ENCODE measurements around the gene OR6C70. TPM values are rescaled to one million over a fixed set of nuclear protein-coding genes. Genes with fewer than 3 reads are reported as not detected.
"Not testable (repeated sequence)": the region's sequence is repeated elsewhere in the genome, so short reads cannot be mapped to it uniquely, and the experiment has no call there.

The OR6C70 gene
- polyA plus RNA-seq, 6 donors from 2014 or later: not detected

DNA sequence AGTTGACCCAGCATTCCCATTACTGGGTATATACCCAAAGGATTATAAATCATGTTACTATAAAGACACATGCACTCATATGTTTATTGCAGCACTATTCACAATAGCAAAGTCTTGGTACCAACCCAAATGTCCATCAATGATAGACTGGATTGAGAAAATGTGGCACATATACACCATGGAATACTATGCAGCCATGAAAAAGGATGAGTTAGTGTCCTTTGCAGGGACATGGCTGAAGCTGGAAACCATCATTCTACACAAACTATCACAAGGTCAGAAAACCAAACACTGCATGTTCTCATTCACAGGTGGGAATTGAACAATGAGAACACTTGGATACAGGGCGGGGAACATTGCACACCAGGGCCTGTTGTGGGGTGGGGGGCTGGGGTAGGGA is 5.0 kb downstream of the OR6C70 start:
- not testable (repeated sequence) for H3K27me3 Mint-ChIP-seq; H3K36me3 Mint-ChIP-seq; H3K27ac Mint-ChIP-seq; DNase-seq; ATAC-seq (ENCODE audit: low read depth in 2 of 2); H3K4me3 Mint-ChIP-seq
- peaks cover 23 to 33% (median 28%) of the 10 kb centered on the region in 3 donors for H3K4me1 Mint-ChIP-seq
- peaks cover 0 to 18% (median 6%) of the 10 kb centered on the region in 7 donors for H3K9me3 Mint-ChIP-seq

DNA sequence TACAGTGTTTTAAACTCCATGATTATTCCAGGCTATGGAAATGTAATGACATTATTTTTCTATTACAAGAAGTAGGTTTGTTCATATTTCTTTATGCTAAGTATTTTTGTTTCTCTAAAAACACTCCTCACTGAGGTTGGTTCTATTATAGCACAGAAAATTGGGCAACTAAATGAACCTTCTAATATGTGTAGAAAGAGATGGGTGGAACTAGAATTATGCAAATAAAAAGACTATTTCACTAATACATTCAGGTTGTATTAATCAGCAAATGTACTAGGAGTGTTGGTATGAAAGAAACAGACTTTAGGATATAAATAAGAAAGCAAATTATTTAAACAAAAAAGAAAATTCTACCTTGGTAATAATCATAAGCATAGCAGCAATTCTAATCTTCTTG is 21.1 kb downstream of the OR6C70 start:
- ATAC-seq (ENCODE audit: low read depth in 2 of 2): no peak
- peaks cover 0 to 20% (median 0%) of the 10 kb centered on the region in 3 donors for H3K27me3 Mint-ChIP-seq
- H3K4me1 Mint-ChIP-seq: peaks cover 5 to 9% (median 5%) of the 10 kb centered on the region in 3 donors
- no peak overlapping the region for H3K4me3 Mint-ChIP-seq
- H3K27ac Mint-ChIP-seq: peak overlapping the region in 1 of 6 donors; percentile 1
- no peaks in the 10 kb centered on the region for H3K9me3 Mint-ChIP-seq
- DNase-seq: no peak
- no peaks in the 10 kb centered on the region for H3K36me3 Mint-ChIP-seq

DNA sequence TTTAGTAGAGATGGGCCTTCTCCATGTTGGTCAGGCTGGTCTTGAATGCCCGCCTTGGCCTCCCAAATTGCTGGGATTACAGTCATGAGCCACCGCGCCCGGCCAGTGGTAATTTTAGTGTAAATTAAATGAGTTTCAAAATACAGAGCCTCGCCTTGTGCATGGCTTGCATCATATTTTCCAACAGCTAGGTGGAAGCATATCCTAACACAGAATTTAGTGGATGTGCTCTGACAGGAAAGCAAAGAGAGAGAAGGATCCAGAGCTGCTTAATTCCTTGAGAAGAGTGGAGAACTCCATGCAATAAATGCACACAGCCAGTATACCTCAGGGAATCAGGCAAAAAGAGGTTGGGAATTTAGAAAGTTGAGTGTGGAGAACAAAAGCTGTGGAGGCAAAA is 23.6 kb downstream of the OR6C70 start:
- Mint-ChIP-seq H3K4me1 (peaks cover 5 to 13% (median 8%) of the 10 kb centered on the region in 3 donors), H3K9me3 (peaks cover 0 to 14% (median 9%) of the 10 kb centered on the region in 7 donors), H3K36me3 (no peaks in the 10 kb centered on the region), H3K27ac (no peak overlapping the region), H3K27me3 (peaks cover 0 to 11% (median 0%) of the 10 kb centered on the region in 3 donors), H3K4me3 (peak overlapping the region in 1 of 8 donors; percentile 5)
- no peak for DNase-seq
- no peak for ATAC-seq (ENCODE audit: low read depth in 2 of 2)

DNA sequence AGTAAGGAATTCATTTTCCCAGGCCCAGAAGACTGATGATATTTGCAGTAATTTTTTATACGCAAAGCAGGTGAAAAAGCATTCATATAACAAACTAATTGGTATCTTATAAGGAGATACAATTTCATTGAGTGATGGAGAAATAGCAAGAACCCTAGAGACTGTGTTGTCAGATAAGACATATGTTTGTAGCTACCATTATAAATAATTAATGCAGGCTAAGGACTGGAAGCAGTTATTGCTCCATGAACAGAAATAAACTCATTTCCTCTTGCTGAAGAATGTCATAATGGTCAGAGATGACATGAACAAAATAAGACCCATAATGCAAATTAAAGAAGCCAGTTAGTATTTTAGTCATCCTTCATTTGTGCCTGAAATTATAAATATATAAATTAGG is 24.6 kb downstream of the OR6C70 start:
- Mint-ChIP-seq H3K27ac (no peak overlapping the region), H3K4me3 (no peak overlapping the region), H3K36me3 (peaks cover 0 to 6% of the 10 kb centered on the region in 2 donors), H3K9me3 (peaks cover 0 to 23% (median 18%) of the 10 kb centered on the region in 7 donors), H3K27me3 (peaks cover 0 to 14% (median 0%) of the 10 kb centered on the region in 3 donors), H3K4me1 (peaks cover 5 to 13% (median 8%) of the 10 kb centered on the region in 3 donors)
- no peak for DNase-seq
- ATAC-seq (ENCODE audit: low read depth in 2 of 2): no peak

DNA sequence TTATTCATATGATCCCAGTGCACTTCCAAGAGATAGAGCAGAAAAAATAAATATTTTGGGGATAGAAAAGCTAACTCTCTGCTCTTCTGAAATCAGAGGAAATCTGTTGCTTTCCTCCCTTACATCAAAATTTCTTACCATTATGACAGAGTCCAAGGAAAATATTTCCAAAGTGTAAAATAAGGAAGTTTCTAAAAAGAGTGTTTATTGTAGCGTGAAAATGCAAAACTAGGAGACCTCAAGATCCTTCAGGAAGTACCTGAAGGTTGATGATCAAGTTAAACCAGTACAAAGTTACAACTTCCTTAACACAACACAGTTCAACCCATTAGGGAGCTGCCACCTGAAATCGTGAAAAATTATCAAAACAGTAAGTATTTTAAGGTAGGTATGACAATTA is 26.2 kb downstream of the OR6C70 start, which contains the start of gene OR6C2:
Gene OR6C2 (plus strand): TSS at position 301 of the 400 bp plus-strand sequence. CDS start 8,138 bp downstream, outside the sequence.
- Mint-ChIP-seq H3K27ac (no peak within 1 kb of the TSS), H3K9me3 (peaks cover 0 to 39% (median 26%) of the 10 kb centered on the region in 7 donors), H3K4me1 (peaks cover 5 to 13% (median 8%) of the 10 kb centered on the region in 3 donors), H3K27me3 (peaks cover 0 to 27% (median 0%) of the 10 kb centered on the region in 3 donors), H3K36me3 (peaks cover 6 to 18% of the 10 kb centered on the region in 2 donors), H3K4me3 (no peak within 1 kb of the TSS)
- ATAC-seq (ENCODE audit: low read depth in 2 of 2) (no peak), DNase-seq (no peak)

DNA sequence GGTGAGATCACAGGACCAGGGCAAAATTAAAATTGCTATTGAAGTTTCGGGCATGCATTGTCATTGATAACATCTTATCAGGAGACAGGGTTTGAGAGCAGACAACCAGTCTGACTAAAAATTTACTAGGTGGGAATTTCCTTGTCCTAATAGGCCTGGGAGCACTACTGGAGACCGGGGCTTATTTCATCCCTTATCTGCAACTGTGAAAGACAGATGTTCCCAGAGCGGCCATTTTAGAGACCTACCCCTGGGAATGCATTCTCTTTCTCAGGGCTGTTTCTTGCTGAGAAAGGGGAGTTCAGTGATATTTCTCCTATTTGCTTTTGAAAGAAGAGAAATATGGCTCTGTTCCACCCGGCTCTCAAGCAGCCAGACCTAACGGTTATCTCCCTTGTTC is 28.7 kb downstream of the OR6C70 start:
- ATAC-seq (ENCODE audit: low read depth in 2 of 2); H3K4me1 Mint-ChIP-seq; H3K4me3 Mint-ChIP-seq; H3K27ac Mint-ChIP-seq; DNase-seq: not testable (repeated sequence)
- peaks cover 6 to 18% of the 10 kb centered on the region in 2 donors for H3K36me3 Mint-ChIP-seq
- H3K27me3 Mint-ChIP-seq: peaks cover 0 to 18% (median 0%) of the 10 kb centered on the region in 3 donors
- H3K9me3 Mint-ChIP-seq: peaks cover 4 to 44% (median 26%) of the 10 kb centered on the region in 7 donors

GRCh38 chr12:55428331-55429243 is 41.4 kb downstream of the OR6C70 start:
- DNase-seq: no peak
- H3K9me3 Mint-ChIP-seq: peaks cover 0 to 4% (median 0%) of the 10 kb centered on the region in 7 donors
- no peak for ATAC-seq (ENCODE audit: low read depth in 2 of 2)
- no peaks in the 10 kb centered on the region for H3K36me3 Mint-ChIP-seq
- H3K4me1 Mint-ChIP-seq: peaks cover 0 to 4% (median 0%) of the 10 kb centered on the region in 3 donors
- peak overlapping the region in 1 of 6 donors; percentile 36 for H3K27ac Mint-ChIP-seq
- no peak overlapping the region for H3K4me3 Mint-ChIP-seq
- peaks cover 21 to 36% (median 22%) of the 10 kb centered on the region in 3 donors for H3K27me3 Mint-ChIP-seq

- no peaks in the 10 kb centered on the region for H3K9me3 Mint-ChIP-seq
Measured at GRCh38 chr12:55425954-55426353, 44.0 kb downstream of the OR6C70 start, which contains the start of gene OR6C76. TSS of gene OR6C76 (plus strand) at chr12:55426254. CDS start at chr12:55426254, 0 bp downstream.

DNA sequence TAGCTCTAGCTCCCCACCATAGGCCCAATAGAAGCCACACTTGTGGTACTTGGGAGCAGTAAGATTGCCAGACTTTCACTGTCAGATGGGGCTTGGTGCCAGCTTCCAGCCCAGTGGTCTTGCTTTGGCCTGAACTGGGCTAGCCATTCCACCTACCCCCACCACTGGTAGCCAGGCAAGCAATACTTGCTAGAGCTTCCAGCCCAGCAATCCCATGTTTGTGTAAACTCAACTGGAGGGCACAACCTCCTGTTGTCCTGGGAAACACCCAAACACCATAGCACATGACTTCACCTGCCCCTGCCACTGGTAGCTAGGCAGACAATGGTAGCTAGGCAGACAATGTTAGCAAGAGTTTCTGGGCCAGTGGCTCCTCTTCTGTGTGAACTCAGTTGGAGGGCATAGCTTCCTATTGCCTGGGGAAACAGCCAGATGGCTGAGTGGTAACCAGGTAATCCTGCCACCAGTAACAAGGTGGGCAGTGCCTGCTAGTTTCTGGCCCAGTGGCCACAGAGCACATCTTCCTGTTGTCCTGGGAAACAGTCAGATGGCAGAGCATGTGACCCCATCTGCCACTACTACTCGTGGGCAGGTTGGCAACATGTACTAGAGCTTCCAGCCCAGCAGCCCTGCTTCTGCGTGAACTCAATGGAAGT is 49.5 kb downstream of the OR6C70 start:
- ATAC-seq (ENCODE audit: low read depth in 2 of 2): no peak
- DNase-seq: no peak
- Mint-ChIP-seq H3K9me3 (peaks cover 0 to 3% (median 0%) of the 10 kb centered on the region in 7 donors), H3K4me3 (no peak overlapping the region), H3K4me1 (peaks cover under 1 to 3% (median 2%) of the 10 kb centered on the region in 3 donors), H3K27me3 (peaks cover 46 to 58% (median 47%) of the 10 kb centered on the region in 3 donors), H3K27ac (no peak overlapping the region), H3K36me3 (no peaks in the 10 kb centered on the region)

More at GRCh38 chr12:55425954-55426353, 44.0 kb downstream of the OR6C70 start, which contains the start of gene OR6C76:
- DNase-seq: no peak
- H3K27ac Mint-ChIP-seq: no peak within 1 kb of the TSS
- no peak for ATAC-seq (ENCODE audit: low read depth in 2 of 2)
- H3K4me1 Mint-ChIP-seq: peaks cover 0 to 2% (median 0%) of the 10 kb centered on the region in 3 donors
- H3K4me3 Mint-ChIP-seq: no peak within 1 kb of the TSS
- H3K36me3 Mint-ChIP-seq: no peaks in the 10 kb centered on the region
- H3K27me3 Mint-ChIP-seq: peaks cover 12 to 30% (median 19%) of the 10 kb centered on the region in 3 donors

Other genes starting within 250 kb of the OR6C70 start
- not detected for gene OR10A7, start 249.1 kb downstream of the OR6C70 start, polyA plus RNA-seq (ENCODE audit: low read depth in 6 of 6)
- not detected for gene OR6C74, start 225.5 kb downstream of the OR6C70 start, polyA plus RNA-seq (ENCODE audit: low read depth in 6 of 6)
- not detected for gene OR6C6, start 173.6 kb downstream of the OR6C70 start, polyA plus RNA-seq (ENCODE audit: low read depth in 6 of 6)
- gene OR6C1, start 155.8 kb downstream of the OR6C70 start, polyA plus RNA-seq (ENCODE audit: low read depth in 6 of 6): not detected
- gene OR6C3, start 139.4 kb downstream of the OR6C70 start, polyA plus RNA-seq (ENCODE audit: low read depth in 6 of 6): not detected
- gene OR6C75, start 107.2 kb downstream of the OR6C70 start, polyA plus RNA-seq (ENCODE audit: low read depth in 6 of 6): not detected
- not detected for gene OR6C65, start 69.6 kb downstream of the OR6C70 start, polyA plus RNA-seq (ENCODE audit: low read depth in 6 of 6)
- not detected for gene OR6C76, start 43.9 kb downstream of the OR6C70 start, polyA plus RNA-seq (ENCODE audit: low read depth in 6 of 6)
- not detected for gene OR6C2, start 26.1 kb downstream of the OR6C70 start, polyA plus RNA-seq (ENCODE audit: low read depth in 6 of 6)
- gene OR6C68, start 22.2 kb upstream of the OR6C70 start, polyA plus RNA-seq (ENCODE audit: low read depth in 6 of 6): not detected
- not detected for gene OR6C4, start 79.5 kb upstream of the OR6C70 start, polyA plus RNA-seq (ENCODE audit: low read depth in 6 of 6)
- gene OR2AP1, start 102.3 kb upstream of the OR6C70 start, polyA plus RNA-seq (ENCODE audit: low read depth in 6 of 6): not detected
- not detected for gene OR10P1, start 166.8 kb upstream of the OR6C70 start, polyA plus RNA-seq (ENCODE audit: low read depth in 6 of 6)
- under 1 TPM in 2 of 6 donors, not detected in 4; 0.14 to 0.36 TPM for gene ITGA7, start 237.8 kb upstream of the OR6C70 start, polyA plus RNA-seq (ENCODE audit: low read depth in 6 of 6)
- 100 to 1,000 TPM; 152 to 259 (median 180) TPM for gene BLOC1S1, start 245.9 kb upstream of the OR6C70 start, polyA plus RNA-seq (ENCODE audit: low read depth in 6 of 6)

Measured in naive B cell (primary cell).